Measurements from ENCODE around the gene NFE2L2. TPM values are rescaled to one million over a fixed set of nuclear protein-coding genes. Genes with fewer than 3 reads are reported as not detected.
"Not testable (repeated sequence)": the region's sequence is repeated elsewhere in the genome, so short reads cannot be mapped to it uniquely, and the experiment has no call there.

The NFE2L2 gene
- total RNA-seq, 1 donor from 2014 or later: 83.3 TPM

- H3K36me3 Mint-ChIP-seq (ENCODE audit: low read depth, unreplicated experiment): peaks cover 8% of the 10 kb centered on the region
- no peak overlapping the region for H3K27ac Mint-ChIP-seq (ENCODE audit: unreplicated experiment)
Observed at GRCh38 chr2:177249038-177249437, 15.5 kb downstream of the NFE2L2 start.

GRCh38 chr2:177247693-177248262 is 16.7 kb downstream of the NFE2L2 start:
- Histone ChIP-seq H3K36me3 (ENCODE audit: insufficient read depth, low read length) (no peaks in the 10 kb centered on the region), H4K20me1 (ENCODE audit: insufficient read depth, low read length) (peaks cover 84% of the 10 kb centered on the region), H3K79me2 (ENCODE audit: insufficient read depth, low read length) (peaks cover 98% of the 10 kb centered on the region), H3K27me3 (ENCODE audit: insufficient read depth, low read length) (no peaks in the 10 kb centered on the region), H3K9me3 (ENCODE audit: insufficient read depth, low read depth, low read length) (no peaks in the 10 kb centered on the region), H3K27ac (ENCODE audit: low read depth, low read length) (no peak overlapping the region), H3K4me3 (ENCODE audit: insufficient read depth, low read depth, low read length) (no peak overlapping the region), H3K4me2 (ENCODE audit: low read length) (no peak overlapping the region), H2AFZ (ENCODE audit: low read depth, low read length) (no peak overlapping the region), H3K9ac (ENCODE audit: low read length) (no peak overlapping the region), H3K4me1 (ENCODE audit: insufficient read depth, low read length) (peaks cover 36% of the 10 kb centered on the region)
- DNase-seq (ENCODE audit: low read depth) (no peak), FAIRE-seq (no peak)
- Mint-ChIP-seq H3K4me1 (ENCODE audit: low read depth, unreplicated experiment) (peaks cover 49% of the 10 kb centered on the region), H3K27ac (ENCODE audit: unreplicated experiment) (no peak overlapping the region), H3K27me3 (ENCODE audit: low read depth, unreplicated experiment) (no peaks in the 10 kb centered on the region), H3K4me3 (ENCODE audit: unreplicated experiment) (no peak overlapping the region), H3K36me3 (ENCODE audit: low read depth, unreplicated experiment) (peaks cover 8% of the 10 kb centered on the region), H3K9me3 (ENCODE audit: unreplicated experiment) (no peaks in the 10 kb centered on the region)
- TF ChIP-seq CTCF (IDR thresholded peaks at IDR 0.05; ENCODE audit: insufficient read depth, low read depth, low read length) (no peak), EZH2 (IDR thresholded peaks at IDR 0.05; ENCODE audit: insufficient read depth, low read length) (no peak)

More at GRCh38 chr2:177249038-177249437, 15.5 kb downstream of the NFE2L2 start:
- H3K4me2 ChIP-seq (ENCODE audit: low read length): no peak overlapping the region
- no peaks in the 10 kb centered on the region for H3K27me3 Mint-ChIP-seq (ENCODE audit: low read depth, unreplicated experiment)
- H3K4me1 Mint-ChIP-seq (ENCODE audit: low read depth, unreplicated experiment): peaks cover 50% of the 10 kb centered on the region
- no peak overlapping the region for H2AFZ ChIP-seq (ENCODE audit: low read depth, low read length)
- H3K36me3 ChIP-seq (ENCODE audit: insufficient read depth, low read length): no peaks in the 10 kb centered on the region
- peaks cover 98% of the 10 kb centered on the region for H3K79me2 ChIP-seq (ENCODE audit: insufficient read depth, low read length)
- peaks cover 27% of the 10 kb centered on the region for H3K4me1 ChIP-seq (ENCODE audit: insufficient read depth, low read length)
- H3K27me3 ChIP-seq (ENCODE audit: insufficient read depth, low read length): no peaks in the 10 kb centered on the region
- H3K9ac ChIP-seq (ENCODE audit: low read length): no peak overlapping the region
- TF ChIP-seq EZH2 (IDR thresholded peaks at IDR 0.05; ENCODE audit: insufficient read depth, low read length) (no peak), CTCF (IDR thresholded peaks at IDR 0.05; ENCODE audit: insufficient read depth, low read depth, low read length) (no peak)
- FAIRE-seq (no peak), DNase-seq (ENCODE audit: low read depth) (no peak)
- no peaks in the 10 kb centered on the region for H3K9me3 ChIP-seq (ENCODE audit: insufficient read depth, low read depth, low read length)
- no peaks in the 10 kb centered on the region for H3K9me3 Mint-ChIP-seq (ENCODE audit: unreplicated experiment)
- H4K20me1 ChIP-seq (ENCODE audit: insufficient read depth, low read length): peaks cover 92% of the 10 kb centered on the region
- H3K4me3 ChIP-seq (ENCODE audit: insufficient read depth, low read depth, low read length): no peak overlapping the region
- H3K27ac ChIP-seq (ENCODE audit: low read depth, low read length): no peak overlapping the region
- H3K4me3 Mint-ChIP-seq (ENCODE audit: unreplicated experiment): no peak overlapping the region

GRCh38 chr2:177246523-177247030 is 17.9 kb downstream of the NFE2L2 start:
- FAIRE-seq; H3K9me3 ChIP-seq (ENCODE audit: insufficient read depth, low read depth, low read length); H3K36me3 ChIP-seq (ENCODE audit: insufficient read depth, low read length); H3K4me2 ChIP-seq (ENCODE audit: low read length); H3K9ac ChIP-seq (ENCODE audit: low read length); H3K27me3 Mint-ChIP-seq (ENCODE audit: low read depth, unreplicated experiment); H3K4me3 ChIP-seq (ENCODE audit: insufficient read depth, low read depth, low read length); DNase-seq (ENCODE audit: low read depth); H3K27me3 ChIP-seq (ENCODE audit: insufficient read depth, low read length); H2AFZ ChIP-seq (ENCODE audit: low read depth, low read length); H3K9me3 Mint-ChIP-seq (ENCODE audit: unreplicated experiment); H3K36me3 Mint-ChIP-seq (ENCODE audit: low read depth, unreplicated experiment); H3K27ac ChIP-seq (ENCODE audit: low read depth, low read length): not testable (repeated sequence)
- Histone ChIP-seq H3K4me1 (ENCODE audit: insufficient read depth, low read length) (peaks cover 43% of the 10 kb centered on the region), H4K20me1 (ENCODE audit: insufficient read depth, low read length) (peaks cover 80% of the 10 kb centered on the region), H3K79me2 (ENCODE audit: insufficient read depth, low read length) (peaks cover 99% of the 10 kb centered on the region)
- peak overlapping the region; percentile 27 for H3K4me3 Mint-ChIP-seq (ENCODE audit: unreplicated experiment)
- H3K4me1 Mint-ChIP-seq (ENCODE audit: low read depth, unreplicated experiment): peaks cover 52% of the 10 kb centered on the region
- peak overlapping the region; percentile 80 for H3K27ac Mint-ChIP-seq (ENCODE audit: unreplicated experiment)

Measured in astrocyte (in vitro differentiated cells and primary cell).